NCI-H226 (cell line): ENCODE data around the gene P2RX7.
"Not testable (repeated sequence)": the region's sequence is repeated elsewhere in the genome, so short reads cannot be mapped to it uniquely, and the experiment has no call there.

ENCODE experiments used
- DNase-seq: peaks from one replicate; pipeline ENCODE4 v3.0.0-alpha.2; 2015

The P2RX7 gene

DNA sequence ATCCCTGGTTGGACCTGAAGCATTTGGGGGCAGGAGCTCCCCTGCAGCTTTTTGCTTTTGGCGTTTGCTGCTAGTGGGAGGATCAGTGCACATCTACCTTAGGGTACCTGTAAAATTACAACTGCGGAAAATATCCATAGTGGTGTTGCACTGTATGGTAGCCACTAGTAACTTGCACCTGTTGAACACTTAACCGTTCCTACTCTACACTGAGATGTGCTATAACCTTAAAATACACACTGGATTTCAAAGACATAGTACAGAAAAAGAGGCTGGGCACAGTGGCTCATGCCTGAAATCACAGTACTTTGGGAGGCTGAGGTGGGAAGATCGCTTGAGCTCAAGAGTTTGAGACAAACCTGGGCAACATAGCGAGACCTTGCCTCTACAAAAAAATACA, 80.2 kb downstream of the P2RX7 start:
- DNase-seq: no peak

DNA sequence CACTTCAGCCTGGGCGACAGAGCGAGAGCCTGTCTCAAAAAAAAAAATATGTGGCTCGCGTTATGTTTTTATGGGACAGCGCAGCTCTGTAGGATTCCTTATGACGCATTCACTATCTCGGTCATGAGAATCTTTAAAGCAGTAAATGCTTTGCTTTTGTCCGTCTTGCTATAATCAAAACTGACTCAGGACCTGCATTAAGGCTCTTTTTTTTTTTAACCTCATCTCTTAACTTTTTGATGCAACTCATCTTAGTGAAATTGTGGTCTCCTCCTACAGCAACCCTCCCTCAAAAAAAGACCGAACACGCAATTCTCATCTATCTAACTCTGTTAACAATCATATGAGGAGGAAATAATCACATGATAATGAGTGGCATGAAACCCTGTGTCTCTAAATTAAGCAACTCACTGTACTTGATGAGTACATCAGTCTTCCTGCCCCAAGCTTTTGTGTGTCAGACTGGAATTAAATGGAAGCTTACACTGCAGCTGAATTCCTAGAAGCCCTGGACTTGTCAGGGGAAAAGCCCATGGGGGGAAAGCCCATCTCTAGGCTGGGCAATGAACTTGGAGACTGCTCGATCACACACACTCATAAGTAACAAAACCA, 81.6 kb downstream of the P2RX7 start:
- peak; percentile 62 for DNase-seq

DNA sequence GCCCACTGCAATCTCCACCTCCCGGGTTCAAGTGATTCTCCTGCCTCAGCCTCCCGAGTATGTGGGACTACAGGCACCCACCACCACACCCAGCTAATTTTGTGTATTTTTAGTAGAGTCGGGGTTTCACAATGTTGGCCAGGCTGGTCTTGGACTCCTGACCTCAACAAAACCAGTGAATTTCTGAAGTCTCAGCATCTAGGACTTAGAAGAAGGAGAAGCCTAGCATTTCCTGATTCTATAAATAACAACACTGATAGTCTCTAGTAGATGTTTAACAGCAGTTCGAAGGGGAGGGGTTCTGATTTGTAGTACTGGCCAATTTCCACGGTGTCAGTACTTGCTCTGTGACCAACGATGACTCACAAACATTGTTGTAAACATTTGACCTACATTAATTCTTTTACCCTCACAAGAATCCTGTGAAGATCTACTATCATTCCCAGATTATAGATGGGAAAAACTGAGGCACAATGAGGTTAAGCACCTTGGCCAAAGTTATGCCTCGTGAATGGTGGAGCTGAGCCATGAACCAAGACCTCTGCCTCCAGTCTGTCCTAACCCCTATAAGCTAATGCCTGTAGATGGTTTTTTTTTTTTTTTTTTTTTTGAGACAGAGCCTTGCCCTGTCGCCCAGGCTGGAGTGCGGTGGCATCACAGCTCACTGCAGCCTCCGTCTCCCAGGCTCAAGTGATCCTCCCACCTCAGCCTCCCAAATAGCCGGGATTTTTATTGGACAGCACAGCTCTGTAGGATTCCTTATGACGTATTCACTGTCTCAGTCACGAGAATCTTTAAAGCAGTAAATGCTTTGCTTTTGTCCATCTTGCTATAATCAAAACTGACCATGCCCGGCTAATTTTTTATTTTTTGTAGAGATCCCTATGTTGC, 82.4 kb downstream of the P2RX7 start:
- DNase-seq: peak; percentile 59

DNA sequence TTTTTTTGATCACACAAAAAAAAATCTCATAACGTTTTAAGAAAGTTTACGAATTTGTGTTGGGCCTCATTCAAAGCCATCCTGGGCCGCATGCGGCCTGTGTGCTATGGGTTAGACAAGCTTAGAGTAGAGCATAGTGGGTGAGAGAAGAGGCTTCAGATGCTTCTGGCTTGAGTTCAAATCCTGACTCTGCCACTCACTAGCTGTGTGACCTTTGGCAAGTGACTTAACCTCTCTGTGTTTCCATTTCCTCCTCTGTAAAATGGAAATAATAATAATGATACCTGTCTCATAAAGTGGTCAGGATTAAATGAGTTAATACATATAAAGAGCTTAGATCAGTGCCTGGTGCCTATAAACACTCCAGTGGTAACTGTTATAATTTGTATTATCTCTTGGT, 83.4 kb downstream of the P2RX7 start:
- DNase-seq: no peak

DNA sequence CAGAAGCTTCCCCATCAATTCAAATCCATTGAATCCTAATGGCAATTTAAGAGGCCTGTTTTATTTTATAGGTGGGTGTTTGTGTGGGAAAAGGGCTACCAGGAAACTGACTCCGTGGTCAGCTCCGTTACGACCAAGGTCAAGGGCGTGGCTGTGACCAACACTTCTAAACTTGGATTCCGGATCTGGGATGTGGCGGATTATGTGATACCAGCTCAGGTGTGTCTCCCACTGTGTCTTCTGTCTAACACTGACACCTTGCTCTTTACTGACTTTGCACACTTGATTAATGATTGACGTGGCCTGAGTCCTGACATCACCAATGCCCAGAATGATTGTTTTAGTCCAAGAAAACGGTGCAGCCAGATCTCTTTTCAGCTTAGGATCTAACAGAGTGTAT, 84.4 kb downstream of the P2RX7 start:
- no peak for DNase-seq

DNA sequence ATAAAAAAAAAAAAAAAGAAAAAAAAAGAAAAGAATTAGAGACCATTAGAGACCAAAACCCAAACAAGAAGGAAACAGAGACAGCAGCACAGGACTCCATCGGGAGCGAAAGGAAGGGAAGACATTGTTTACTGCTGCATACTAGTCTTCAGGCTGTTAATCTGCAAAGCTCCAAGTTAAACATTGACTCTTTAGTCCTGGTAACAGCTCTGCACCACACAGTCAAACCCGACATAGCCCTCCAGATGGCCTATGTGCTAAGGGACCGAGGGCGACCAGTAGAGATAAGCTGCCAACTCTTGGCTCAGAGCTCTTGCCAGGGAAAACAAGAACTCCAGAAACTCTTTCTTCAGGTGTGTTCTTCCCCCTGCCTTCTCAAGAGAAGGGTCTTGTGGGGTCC, 85.1 kb downstream of the P2RX7 start:
- no peak for DNase-seq

DNA sequence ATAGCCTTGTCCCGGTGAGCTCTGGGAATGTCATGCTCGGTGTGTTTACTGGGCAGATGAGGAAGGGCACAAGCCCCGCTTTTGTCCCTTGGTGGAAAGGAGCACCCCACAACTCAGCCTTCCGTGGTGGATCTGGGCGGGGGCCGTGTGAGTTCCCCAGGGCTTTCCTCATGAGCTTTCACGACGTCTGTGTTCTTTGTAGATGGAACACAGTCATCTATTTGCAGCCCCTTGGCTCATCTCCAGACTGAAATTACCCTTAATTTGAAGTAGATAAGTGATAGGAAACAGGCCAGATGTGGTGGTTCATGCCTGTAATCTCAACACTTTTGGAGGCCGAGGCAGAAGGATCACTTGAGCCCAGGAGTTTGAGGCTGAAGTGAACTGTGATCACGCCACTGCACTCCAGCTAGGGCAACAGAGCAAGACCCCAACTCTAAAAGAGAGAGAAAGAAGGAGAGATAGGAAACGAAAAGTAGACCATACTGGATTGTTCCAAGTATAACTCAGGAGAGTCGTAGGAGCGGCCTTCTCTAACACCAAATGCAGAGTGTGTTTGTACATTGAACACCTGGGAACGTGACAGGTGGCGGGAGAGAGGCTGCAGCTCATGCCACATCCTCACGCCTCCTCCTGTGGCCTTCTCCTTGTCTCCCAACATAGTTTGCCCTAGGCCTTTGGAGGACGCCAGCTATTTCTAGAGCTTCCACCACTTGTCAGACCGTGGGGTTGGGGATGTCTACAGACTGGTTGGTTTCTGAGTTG, 86.1 kb downstream of the P2RX7 start:
- no peak for DNase-seq

DNA sequence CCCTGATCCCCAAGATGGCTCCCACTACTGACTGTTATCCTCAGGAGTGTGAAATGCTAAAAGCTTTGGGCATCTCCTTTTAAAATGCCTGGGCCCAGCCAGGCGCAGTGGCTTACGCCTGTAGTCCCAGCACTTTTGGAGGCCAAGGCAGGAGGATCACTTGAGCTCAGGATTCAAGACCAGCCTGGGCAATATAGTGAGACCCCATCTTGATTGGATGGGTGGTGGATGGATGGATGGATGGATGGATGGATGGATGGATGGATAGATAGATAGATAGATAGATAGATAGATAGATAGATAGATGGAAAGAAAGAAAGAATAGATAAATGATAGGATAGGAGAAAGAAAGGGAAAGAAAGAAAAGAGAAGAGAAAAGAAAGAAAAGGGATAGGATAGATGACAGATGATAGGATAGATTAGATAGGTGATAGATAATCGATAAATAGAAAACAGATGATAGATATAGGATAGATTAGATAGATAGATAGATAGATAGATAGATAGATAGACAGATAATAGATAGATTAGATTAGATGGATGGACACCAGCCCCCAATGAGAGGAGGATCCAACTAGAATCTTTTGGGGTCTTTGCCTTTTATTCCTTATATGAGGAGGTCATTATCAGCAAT, 86.8 kb downstream of the P2RX7 start:
- DNase-seq: no peak

DNA sequence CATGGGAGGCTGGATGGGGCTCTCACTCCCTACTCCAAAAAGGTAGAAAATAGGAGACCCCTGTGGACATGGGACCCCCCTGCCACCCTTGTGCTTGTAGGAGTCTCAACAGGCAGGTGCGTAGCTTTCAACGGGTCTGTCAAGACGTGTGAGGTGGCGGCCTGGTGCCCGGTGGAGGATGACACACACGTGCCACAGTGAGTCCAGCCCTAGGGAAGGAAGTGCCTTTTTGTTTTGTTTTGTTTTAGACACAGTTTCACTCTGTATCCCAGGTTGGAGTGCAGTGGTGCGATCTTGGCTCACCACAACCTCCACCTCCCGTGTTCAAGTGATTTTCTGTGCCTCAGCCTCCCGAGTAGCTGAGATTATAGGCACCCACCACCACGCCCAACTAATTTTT, 90.2 kb downstream of the P2RX7 start:
- no peak for DNase-seq

DNA sequence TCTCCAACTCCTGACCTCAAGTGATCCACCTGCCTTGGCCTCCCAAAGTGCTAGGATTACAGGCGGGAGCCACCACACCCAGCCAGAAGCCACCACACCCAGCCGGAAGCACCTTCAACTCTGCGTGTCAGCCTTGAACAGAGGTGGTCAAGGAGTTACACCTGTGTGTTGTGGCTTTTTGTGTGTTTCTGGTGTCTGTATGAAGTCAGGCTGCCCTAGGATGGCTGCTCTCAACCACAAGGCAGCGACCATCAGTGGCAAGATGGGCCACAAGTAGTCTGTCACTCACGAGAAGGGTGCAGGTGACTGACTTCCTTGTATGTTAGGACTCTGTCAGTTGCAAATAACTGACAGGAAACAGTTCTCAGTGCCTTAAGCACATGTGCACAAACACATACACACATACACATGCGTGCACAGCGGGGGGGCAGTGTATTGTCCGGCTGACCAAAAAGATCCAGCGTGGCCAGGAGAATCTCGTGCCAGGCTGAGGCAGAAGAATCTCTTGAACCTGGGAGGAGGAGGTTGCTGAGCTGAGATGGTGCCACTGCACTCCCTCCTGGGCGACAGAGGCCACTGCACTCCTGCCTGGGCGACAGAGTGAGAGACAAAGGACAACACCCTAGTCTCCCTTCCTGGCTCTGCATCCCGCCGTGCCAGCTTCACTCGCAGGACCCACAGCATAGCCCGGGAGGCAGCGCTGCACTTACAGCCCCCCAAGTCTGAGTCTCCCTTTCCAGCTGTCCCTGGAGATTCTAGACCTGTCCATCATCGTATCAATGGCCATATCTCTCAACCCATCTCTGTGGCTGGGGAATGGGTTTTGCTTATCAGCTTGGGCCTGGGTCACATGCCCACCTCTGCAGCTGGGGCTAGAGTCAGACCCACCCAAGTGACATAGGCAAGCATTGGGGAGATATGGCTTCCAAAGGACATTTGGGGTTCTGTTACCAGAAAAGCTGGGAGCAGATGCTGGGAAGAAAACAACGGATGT, 90.9 kb downstream of the P2RX7 start:
- no peak for DNase-seq

DNA sequence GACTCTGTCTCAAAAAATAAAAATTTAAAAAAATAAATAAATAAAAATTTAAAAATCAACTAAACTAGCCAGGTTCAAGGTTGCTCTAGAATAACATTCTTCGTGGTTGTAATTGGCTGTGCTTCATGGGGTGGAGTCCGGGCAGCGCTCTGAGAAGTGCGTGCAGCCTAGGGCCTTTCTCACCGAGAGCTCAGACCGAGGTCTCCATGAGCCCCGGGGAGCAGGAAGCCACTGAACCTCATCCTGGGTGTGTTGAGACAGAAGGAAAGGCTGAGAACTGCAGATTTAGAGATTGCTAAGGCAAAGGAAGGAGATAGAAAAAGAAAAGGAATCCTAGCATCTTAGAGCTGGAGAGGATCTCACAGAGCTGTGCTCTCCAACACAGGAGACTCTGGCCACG, 91.9 kb downstream of the P2RX7 start:
- DNase-seq: no peak

DNA sequence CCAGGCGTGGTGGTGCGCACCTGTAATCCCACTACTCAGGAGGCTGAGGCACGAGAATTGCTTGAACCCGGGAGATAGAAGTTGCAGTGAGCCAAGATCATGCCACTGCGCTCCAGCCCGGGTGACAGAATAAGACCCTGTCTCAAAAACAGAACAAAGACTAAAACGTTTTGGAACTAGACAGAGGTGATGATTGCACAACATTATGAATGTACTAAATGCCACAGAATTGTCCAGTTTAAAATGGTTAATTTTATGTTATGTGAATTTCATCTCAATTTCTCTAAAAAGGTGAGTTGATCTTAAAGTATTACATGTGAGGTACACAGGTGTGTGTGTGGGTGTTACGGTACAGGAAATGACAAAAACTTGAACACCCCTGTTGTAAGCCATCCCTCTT, 93.7 kb downstream of the P2RX7 start:
- no peak for DNase-seq

DNA sequence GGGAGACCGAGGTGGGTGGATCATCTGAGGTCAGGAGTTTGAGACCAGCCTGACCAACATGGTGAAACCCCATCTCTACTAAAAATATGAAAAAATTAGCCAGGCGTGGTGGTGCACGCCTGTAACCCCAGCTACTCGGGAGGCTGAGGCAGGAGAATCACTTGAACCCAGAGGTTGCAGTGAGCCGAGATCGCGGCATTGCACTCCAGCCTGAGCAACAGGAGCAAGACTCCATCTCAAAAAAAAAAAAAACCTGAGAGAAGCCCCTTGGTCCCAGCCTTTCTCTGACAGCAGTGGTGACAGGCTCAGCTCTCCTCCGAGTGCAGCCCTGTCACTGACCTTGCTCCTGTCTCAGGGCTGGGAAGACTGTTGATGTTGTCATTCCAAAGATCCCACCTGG, 94.2 kb downstream of the P2RX7 start:
- not testable (repeated sequence) for DNase-seq

DNA sequence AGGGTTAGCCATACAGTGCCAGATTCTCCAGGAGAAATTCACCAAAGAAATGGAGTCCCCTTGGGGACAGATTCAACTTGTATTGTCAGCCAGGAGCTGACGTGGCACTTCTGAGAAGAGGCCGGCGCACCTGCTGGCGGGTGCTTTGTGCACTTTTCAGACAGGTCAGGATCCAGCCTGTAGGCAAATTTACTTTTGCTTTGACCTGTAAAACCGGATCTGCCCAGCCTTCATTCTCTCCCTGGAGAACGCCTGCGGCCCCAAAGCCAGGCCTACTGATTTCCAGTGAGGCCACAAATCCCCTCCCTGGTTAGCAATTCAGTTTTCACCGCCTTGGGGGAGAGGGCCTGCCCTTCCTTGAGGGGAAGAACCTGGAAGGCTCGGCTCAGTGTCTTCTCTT, 94.6 kb downstream of the P2RX7 start:
- DNase-seq: no peak

DNA sequence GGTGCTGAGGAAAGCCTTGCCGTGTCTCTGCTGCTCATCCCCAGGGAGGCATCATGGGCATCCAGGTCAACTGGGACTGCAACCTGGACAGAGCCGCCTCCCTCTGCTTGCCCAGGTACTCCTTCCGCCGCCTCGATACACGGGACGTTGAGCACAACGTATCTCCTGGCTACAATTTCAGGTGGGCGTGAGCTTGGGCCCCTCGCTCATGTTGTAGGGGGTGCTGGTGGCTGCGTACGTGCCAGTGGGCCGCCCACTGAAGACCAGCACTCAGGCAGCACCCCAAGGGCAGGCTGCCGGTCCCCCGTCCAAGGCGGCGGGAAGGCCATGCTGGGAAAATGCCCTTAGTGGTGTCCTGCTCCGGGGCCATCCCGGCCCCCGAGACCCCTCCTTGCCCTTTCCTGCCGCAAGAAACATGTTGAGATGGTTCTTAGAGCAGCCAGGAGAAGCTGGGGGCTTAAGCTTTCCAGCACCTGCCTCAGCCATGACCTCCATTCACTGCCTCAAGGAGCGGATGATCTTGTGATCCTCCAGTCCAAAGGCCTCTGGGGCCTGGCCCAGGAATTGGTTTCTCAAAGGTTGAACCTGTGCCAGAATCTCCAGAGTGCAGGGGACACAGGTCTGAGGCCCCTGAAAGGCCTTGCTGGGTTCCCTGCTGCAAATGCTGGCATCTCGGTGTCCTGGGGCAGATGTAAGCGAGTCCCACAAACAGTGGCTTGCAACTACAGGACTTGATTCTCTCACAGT, 96.4 kb downstream of the P2RX7 start:
- DNase-seq: no peak

DNA sequence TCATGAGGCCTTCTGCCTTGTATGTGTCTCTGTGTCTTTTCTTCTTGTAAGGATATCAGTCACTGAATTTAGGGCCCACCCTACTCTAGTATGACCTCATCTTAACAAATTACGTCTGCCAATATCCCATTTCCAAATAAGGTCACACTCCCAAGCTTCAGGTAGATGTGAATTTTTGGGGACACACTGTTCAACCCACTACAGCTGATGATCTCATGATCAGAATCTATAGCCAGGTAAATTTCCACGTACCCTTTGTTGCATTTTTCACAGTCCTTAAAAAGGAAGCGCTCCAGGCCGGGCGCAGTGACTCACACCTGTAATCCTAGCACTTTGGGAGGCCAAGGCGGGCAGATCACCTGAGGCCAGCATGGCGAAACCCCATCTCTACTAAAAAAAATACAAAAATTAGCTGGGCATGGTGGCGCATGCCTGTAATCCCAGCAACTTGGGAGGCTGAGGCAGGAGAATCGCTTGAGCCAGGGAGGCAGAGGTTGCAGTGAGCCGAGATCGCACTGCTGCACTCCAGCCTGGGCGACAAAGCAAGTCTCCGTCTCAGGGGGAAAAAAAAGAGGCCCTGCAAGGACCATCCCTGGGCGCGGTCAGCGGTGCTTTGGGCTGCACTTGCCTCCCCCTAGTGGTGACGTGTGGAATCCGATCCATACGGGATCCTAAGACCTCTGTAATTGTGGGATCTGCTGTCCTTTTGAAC, 97.3 kb downstream of the P2RX7 start:
- DNase-seq: peak; percentile 27

DNA sequence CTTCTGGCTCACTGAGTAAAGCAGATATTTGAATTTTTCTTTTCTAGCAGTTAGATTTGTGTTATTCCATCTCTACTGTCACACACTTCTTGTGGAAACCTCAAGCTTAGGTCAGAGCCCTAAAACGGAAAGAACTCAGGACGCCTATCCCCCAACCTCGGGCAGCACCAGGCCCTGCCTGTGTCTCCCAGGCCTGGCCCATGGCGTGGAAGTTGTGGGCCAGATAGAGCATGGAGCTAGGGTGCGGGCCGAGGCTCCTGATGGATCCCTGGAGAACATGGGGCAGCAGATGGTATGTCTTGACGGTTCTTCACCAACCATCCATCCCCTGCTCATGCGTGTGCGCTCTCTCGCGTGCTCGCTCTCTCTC, 97.8 kb downstream of the P2RX7 start:
- no peak for DNase-seq

DNA sequence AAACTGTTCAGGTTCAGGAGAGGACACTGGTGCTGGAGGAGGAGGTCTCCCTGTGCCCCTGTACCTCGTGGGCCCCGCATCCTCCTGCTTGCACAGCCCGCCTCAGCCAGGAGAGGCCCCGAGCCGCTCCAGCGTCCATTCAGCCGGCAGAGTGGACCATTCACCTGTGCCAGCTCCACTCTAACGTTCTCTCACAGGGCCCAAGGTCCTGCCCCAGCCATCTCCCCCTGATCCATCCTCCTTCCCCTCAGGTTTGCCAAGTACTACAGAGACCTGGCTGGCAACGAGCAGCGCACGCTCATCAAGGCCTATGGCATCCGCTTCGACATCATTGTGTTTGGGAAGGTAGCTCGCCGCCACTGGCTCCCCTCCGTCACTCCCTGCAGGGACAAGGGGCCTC, 99.5 kb downstream of the P2RX7 start:
- no peak for DNase-seq

DNA sequence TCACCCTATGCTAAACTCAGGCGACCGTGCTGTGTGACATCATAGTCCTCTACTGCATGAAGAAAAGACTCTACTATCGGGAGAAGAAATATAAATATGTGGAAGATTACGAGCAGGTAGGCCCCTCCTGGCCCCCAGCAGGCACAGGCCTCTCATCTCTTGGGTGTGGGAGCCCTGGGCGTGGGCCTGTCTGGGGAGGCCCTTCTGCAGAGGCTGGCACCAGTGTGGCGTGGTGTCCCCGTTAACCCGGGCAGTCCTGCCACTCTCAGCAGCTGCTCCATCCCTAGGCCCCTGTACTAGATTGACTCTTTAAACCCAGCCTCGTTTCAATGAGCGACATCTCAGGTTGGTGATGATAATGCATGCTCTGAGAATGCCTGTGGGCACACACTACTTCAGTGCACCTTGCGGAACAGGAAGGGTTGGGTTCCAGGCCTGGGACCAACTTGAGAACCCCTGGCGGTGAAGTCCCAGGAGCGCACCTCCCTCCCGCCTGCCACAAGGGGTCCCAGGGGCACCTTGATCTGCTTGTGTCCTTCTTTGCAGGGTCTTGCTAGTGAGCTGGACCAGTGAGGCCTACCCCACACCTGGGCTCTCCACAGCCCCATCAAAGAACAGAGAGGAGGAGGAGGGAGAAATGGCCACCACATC, 100.4 kb downstream of the P2RX7 start:
- DNase-seq: no peak

DNA sequence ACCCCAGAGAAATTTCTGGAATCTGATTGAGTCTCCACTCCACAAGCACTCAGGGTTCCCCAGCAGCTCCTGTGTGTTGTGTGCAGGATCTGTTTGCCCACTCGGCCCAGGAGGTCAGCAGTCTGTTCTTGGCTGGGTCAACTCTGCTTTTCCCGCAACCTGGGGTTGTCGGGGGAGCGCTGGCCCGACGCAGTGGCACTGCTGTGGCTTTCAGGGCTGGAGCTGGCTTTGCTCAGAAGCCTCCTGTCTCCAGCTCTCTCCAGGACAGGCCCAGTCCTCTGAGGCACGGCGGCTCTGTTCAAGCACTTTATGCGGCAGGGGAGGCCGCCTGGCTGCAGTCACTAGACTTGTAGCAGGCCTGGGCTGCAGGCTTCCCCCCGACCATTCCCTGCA, 100.9 kb downstream of the P2RX7 start:
- no peak for DNase-seq
